NT2/D1 (cell line): ENCODE measurements around the gene MRC2.

Source experiments
- SUZ12 ChIP-seq: IDR thresholded peaks from 2 replicates; pipeline ENCODE4 v1.6.1; 2011; ENCODE audit not compliant: insufficient read length, insufficient read depth; ENCODE audit errors: extremely low read depth
- YY1 ChIP-seq: IDR thresholded peaks from 2 replicates; pipeline ENCODE4 v1.6.1; 2011; ENCODE audit not compliant: insufficient read length, insufficient read depth
- ZNF274 ChIP-seq: IDR thresholded peaks from 2 replicates; pipeline ENCODE4 v1.6.1; 2011; ENCODE audit warnings: mild to moderate bottlenecking, low read depth, low read length

- TF ChIP-seq SUZ12 (no peak), YY1 (no peak), ZNF274 (no peak)
Observed at GRCh38 chr17:62597920-62598319, 29.6 kb upstream of the MRC2 start.
